KOPT-K1 (cell line): ENCODE data around the gene TSC22D3.
"Not testable (repeated sequence)": the region's sequence is repeated elsewhere in the genome, so short reads cannot be mapped to it uniquely, and the experiment has no call there.

Experiments
- H3K27ac ChIP-seq: fragments of 200-600 bp; sonication (generic); 2 replicates; pipeline ENCODE4 v1.5.1; 2016; ENCODE audit warnings: antibody characterized with exemption, mild to moderate bottlenecking, low read depth, low read length; ENCODE audit not compliant: poor library complexity, severe bottlenecking
- H3K36me3 ChIP-seq: fragments of 200-600 bp; sonication (generic); 2 replicates; pipeline ENCODE4 v1.5.1; 2017; ENCODE audit warnings: antibody characterized with exemption, mild to moderate bottlenecking, low read length, moderate library complexity; ENCODE audit not compliant: insufficient read depth
- H3K9me3 ChIP-seq: fragments of 200-600 bp; sonication (generic); 2 replicates; pipeline ENCODE4 v1.5.1; 2017; ENCODE audit warnings: antibody characterized with exemption, low read length, mild to moderate bottlenecking; ENCODE audit not compliant: insufficient read depth, poor library complexity, severe bottlenecking

Gene TSC22D3

DNA sequence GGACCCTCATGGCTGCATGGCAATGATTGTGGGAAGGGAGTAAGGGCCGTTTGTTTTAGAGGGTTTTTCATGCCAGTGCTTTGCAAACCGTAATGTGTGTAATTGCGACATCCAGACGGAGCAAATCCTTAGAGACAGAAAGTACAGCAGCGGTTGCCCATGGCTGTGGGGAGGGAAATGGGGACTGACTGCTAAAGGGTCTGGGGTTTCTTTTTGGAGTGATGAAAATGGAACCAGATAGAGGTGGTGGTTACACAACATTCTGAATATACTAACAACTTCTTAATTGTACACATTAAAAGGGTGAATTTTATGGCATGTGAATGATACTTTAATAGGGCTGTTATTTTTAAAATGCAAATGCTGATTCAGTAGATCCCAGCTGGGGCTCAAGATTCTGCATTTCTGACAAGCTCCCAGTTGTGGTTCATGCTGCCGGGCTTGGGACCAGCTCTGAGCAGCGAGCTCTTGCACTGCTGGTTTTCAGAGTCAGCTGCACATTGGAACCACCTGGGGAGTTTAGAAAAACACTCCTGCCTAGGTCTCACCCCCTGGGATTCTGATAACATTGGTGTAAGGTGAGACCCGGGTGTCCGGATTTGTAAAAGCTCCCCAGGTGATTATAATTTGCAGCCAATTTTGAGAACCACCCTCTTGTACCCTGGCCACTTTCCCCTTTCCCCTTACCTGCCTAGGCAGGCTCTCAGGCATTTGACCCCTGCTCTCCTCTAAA lies 99.6 kb downstream of the TSC22D3 start:
- Histone ChIP-seq H3K36me3 (no peaks in the 10 kb centered on the region), H3K27ac (no peak overlapping the region), H3K9me3 (no peaks in the 10 kb centered on the region)

DNA sequence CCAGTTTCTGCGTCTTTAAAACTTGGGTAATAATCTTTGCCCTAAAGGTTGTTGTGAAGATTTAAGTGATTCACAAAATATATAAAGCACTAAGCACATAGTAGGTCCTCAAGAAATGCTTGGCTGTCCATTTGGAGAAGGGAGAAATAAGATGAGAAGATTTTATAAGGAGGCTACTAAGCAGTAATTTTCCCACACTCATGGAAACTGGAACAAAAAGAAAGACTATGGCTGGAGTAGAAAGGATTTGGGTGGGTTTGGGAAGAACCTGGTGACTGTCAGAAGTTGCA lies 100.3 kb downstream of the TSC22D3 start:
- H3K36me3 ChIP-seq, result no peaks in the 10 kb centered on the region
- H3K9me3 ChIP-seq, result no peaks in the 10 kb centered on the region
- no peak overlapping the region for H3K27ac ChIP-seq

DNA sequence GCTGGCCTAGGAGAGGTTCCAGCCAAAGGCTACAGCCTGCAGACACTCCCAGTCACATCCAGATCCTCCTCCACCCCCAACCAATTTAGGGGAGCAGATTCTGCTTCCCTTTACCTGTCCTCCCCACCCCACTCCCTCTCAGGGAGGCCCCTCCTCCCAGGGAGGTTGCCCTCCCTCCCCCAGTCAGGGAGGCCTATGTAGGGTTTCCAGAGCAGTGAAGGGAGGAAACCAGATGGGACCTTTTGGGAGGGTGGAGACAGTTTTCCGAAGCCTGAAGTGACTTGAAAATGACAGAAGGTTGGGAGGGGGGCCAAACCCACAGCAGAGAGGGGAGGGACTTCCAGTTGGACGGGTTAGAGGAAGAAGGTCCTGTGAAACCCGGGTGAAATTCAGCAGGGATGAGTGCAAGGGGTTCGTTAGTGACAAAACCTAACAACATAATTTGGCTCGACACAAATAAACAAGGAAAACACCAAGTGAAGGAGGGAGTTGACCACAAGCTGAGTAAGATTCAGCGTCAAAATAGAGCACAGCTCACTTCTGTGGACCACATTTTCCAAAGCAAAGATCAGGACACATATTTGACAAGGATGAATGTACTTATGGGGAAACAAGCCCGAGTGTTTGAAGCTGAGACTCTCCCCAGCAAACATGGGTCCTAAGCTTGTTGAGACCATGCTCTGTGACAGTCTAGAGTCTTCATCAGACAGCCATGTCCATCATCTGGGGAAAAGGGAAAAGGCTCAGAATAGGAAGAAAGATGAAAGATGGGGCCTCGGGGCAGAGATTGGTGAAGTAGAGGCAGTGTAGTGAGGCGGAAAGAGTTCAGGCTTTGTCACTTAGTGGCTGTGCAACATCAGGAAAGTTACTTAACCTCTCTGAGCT lies 100.9 kb downstream of the TSC22D3 start:
- no peak overlapping the region for H3K27ac ChIP-seq
- no peaks in the 10 kb centered on the region for H3K36me3 ChIP-seq
- H3K9me3 ChIP-seq, result no peaks in the 10 kb centered on the region

DNA sequence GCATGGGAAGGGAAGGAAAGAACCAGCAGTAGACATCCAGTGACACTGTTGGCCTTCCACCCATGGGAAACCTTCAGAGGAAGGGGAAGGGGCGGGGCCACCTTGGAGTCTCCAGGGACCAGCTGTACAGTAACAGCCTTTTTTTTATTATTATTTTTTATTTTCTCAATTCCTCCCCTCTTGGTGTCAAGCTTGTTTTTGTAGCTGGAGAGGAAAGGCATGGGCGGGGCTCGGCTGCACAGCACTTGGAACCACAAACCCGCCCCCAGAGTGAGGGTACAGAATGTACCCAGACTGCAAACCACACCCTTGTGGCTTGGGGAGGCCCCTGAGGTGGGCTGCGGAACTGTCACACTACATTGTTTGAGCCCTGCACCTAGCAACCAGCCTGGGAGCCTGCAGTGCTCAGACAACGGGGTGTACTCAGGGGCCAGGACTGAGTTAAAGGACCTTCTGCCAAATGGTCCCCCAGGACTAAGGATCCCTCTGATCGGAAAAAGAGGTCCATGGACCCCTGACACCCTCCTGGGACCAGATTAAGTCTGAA lies 101.6 kb downstream of the TSC22D3 start:
- Histone ChIP-seq H3K9me3 (no peaks in the 10 kb centered on the region), H3K36me3 (no peaks in the 10 kb centered on the region), H3K27ac (no peak overlapping the region)

DNA sequence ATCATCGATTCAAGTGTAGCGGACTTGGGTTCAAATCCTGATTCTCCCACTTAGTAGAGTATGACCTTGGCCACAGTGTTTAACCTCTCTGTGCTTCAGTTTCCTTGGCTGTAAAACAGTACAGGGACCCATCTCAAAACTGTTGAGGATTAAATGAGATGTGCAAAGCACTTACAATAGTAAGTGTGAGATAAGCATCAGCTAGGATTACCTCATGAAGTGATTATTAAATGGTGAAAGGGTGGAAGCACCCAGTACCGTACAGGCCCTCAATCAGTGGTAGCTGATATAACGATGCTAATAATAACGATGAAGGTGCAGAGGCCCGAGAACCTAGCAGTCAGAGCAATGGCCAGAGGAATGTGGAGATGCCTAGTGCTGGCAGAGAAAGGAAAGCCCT lies 102.2 kb downstream of the TSC22D3 start:
- Histone ChIP-seq H3K9me3 (no peaks in the 10 kb centered on the region), H3K36me3 (no peaks in the 10 kb centered on the region), H3K27ac (no peak overlapping the region)

DNA sequence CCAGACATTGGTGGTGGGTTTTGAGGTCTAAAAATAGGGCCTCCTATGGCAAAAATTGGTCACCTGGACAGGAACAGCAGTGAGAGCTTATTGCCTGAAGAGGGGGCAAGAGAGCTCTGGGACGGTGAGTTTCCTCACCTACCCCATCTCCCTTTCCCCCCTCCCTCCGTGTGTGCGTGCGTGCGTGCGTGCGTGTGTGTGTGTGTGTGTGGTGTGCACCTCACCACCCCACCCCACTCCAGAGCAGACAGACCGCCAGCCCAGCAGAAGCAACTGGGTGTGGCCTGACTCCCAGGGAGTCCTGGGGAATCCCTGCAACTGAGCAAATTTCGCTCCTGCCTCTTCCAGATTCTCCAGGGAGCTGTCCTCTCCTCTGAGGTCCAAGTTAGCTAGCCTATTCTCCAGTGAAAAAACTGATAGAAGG lies 102.6 kb downstream of the TSC22D3 start:
- Histone ChIP-seq H3K27ac (no peak overlapping the region), H3K36me3 (no peaks in the 10 kb centered on the region), H3K9me3 (no peaks in the 10 kb centered on the region)

DNA sequence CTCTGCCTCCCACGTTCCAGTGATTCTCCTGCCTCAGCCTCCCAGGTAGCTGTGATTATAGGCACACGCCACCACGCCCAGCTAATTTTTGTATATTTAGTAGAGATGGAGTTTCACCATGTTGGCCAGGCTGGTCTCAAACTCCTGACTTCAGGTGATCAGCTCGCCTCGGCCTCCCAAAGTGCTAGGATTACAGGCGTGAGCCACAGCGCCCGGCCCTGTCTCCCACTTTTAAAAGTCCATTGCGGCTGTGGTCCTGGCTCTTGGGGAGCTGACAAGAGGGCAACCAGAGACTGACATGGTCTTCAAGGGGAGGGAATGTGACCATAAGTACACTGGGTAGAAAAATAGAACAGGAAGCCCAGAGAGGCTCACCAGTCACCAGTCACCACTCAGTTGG lies 104.3 kb downstream of the TSC22D3 start:
- not testable (repeated sequence) for H3K9me3 ChIP-seq, H3K36me3 ChIP-seq, H3K27ac ChIP-seq

DNA sequence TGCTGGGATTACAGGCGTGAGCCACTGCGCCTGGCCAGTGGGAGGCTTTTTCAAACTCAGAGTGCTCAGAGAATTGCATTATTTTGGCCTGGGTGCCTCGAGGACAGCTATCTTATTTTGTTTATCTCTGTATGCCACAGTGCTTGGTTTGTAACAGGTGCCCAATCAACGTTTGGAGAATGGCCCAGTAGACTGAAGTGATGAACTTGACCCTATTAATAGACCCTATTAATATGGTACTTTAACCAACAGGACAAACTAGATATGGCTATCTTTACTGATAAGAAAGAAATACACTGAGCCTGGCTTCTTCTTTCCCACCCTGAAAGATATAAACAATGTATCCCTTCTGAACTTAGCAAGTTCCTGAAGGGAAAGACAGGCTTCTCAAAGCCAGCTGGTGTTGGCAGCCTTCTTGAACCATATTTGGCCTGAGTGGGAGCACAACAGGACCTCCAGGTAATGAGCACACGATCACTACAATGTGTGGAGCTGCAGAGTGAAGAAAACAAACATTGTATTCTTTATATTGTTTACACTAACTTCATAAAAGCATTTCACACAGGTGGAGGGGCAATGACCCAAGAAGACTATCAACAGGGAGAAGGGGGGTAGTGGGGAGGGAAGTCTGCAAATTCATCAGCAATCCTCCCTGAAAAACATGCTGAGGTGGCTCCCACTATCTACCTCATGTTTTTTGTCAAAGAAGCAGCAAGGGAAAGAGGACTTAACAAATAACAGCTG lies 105.5 kb downstream of the TSC22D3 start:
- H3K36me3 ChIP-seq, result no peaks in the 10 kb centered on the region
- no peak overlapping the region for H3K27ac ChIP-seq
- no peaks in the 10 kb centered on the region for H3K9me3 ChIP-seq

DNA sequence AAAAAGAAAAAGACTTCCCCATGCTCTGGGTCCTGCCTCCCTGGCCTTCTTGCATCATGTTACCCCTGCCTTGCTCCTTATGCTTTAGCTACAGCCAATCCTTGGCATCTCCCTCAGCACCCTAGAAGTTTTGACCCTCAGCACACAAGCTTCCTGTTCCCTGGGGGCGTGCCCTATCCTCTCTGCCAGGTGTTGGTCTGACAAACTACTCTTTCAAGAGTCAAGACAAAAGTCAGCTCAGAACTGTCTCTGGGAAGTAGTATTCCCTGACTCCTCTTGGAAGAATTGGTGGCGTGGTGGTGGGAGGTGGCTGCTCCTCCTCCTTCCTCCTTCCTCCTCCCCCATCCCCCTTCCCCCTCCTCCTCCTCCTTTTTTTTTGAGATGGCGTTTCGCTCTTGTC lies 106.3 kb downstream of the TSC22D3 start:
- no peak overlapping the region for H3K27ac ChIP-seq
- H3K9me3 ChIP-seq, result no peaks in the 10 kb centered on the region
- H3K36me3 ChIP-seq, result no peaks in the 10 kb centered on the region

DNA sequence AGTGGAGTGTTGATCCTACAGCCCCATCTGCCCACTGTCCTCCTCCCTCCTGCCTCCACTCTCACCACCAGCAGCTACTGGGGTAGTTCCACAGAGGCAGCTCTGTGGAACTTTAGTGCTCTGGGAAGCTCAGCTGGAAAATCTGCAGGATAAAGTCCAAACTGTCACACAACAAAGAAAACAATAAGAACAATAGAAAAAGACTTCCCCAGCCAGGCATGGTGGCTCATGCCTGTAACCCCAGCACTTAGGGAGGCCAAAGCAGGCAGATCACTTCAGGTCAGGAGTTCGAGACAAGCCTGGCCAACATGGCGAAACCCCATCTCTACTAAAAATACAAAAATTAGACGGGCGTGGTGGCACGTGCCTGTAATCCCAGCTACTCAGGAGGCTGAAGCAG lies 106.9 kb downstream of the TSC22D3 start:
- H3K9me3 ChIP-seq, H3K36me3 ChIP-seq, H3K27ac ChIP-seq: not testable (repeated sequence)

DNA sequence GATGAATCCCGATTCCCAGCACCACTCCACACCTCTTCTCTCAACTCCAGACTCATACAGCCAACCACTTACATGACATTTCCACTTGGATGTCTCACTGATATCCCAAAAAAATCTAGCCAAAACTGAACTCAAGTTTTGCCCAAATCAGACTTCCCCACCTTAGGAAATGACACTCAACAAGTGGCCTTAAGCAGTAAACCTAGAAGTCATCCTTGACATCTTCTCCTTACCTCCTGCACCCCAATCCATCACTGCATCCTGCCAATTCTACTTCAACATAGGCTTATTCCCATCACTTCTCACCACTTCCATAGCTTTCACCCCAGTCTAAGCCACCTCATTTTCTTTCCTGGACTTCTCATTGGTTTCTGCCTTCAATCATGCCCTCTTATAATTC lies 108.2 kb downstream of the TSC22D3 start:
- H3K27ac ChIP-seq, result no peak overlapping the region
- no peaks in the 10 kb centered on the region for H3K9me3 ChIP-seq
- H3K36me3 ChIP-seq, result no peaks in the 10 kb centered on the region

DNA sequence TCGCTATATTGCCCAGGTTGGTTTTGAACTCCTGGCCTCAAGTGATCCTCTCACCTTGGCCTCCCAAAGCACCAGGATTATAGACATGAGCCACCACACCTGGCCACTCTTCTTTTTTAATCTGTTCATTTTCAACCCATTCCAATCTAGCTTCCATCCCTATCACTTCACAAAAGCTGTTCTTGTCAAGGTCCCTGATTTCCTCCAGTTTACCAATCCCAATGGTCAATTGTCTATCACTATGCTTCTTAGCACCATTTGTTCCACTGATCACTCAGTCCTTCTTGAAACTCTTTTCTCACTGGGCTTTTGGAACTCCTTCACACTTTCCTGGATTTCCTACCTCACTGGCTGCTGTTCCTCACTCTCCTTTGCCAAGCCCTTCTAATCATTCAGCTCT lies 108.7 kb downstream of the TSC22D3 start:
- Histone ChIP-seq H3K9me3 (no peaks in the 10 kb centered on the region), H3K36me3 (no peaks in the 10 kb centered on the region), H3K27ac (no peak overlapping the region)
